Gastrocnemius medialis (tissue), 4 donors: ENCODE data around the gene XRN1.

ENCODE experiments used
- POLR2A ChIP-seq, 2 donors: fragments of 450-650 bp; IDR thresholded peaks; one replicate each; pipeline ENCODE4 v1.6.1; 2017; ENCODE audit warnings: antibody characterized with exemption in 2 of 2, mild to moderate bottlenecking in 2 of 2, moderate library complexity in 2 of 2
- TF ChIP-seq, protein P1 (sequence below), 5 experiments: fragments of 450-650 bp in 3 of 5; fragments of 200-600 bp in 2 of 5; sonication (generic) in 2 of 5; IDR thresholded peaks in 4 of 5; conservative IDR thresholded peaks in 1 of 5; 1 replicate in 4 of 5; 2 replicates in 1 of 5; pipeline ENCODE4 v1.5.1; 2016 to 2019; ENCODE audit warnings: antibody characterized with exemption in 5 of 5, mild to moderate bottlenecking in 3 of 5, moderate library complexity in 3 of 5

DNA sequence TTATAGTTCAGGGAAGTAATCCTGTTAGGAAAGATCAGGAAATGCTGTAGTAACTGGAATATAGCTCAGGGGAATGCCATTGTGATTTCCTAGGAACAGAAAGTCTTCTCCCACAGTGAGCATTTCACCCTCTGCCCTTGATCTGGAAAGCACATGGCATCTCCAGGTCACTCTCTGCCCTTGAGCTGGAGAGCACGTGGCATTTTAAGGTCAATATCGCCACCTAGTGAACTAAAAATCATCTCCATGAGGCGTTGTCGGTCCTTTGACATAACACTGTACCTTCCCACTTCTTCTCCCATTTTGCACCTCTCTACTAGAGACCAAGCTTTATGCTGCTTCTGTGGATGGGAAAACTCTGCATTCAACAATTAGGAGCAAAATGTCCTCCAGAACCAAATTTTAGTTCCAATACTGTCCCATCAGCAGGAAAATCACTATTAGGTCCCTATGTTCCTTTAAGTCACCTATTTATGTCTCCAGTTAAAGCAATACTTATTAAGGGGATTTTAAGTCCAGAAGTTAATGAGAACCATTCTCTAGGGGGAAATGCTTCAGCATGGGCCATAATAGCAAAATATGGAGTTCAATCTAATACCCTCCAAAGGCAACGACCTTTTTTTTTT, 167.8 kb downstream of the XRN1 start:
- TF ChIP-seq, protein P1, sequence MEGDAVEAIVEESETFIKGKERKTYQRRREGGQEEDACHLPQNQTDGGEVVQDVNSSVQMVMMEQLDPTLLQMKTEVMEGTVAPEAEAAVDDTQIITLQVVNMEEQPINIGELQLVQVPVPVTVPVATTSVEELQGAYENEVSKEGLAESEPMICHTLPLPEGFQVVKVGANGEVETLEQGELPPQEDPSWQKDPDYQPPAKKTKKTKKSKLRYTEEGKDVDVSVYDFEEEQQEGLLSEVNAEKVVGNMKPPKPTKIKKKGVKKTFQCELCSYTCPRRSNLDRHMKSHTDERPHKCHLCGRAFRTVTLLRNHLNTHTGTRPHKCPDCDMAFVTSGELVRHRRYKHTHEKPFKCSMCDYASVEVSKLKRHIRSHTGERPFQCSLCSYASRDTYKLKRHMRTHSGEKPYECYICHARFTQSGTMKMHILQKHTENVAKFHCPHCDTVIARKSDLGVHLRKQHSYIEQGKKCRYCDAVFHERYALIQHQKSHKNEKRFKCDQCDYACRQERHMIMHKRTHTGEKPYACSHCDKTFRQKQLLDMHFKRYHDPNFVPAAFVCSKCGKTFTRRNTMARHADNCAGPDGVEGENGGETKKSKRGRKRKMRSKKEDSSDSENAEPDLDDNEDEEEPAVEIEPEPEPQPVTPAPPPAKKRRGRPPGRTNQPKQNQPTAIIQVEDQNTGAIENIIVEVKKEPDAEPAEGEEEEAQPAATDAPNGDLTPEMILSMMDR (IDR thresholded peaks at IDR 0.05 in 4 of 5, conservative IDR thresholded peaks at IDR 0.05 in 1 of 5), result peak in 4 of 5 experiments; percentile 35 to 53 (median 48)
- no peak for TF ChIP-seq POLR2A (IDR thresholded peaks at IDR 0.05)
